GM18511 (cell line): ENCODE data around the gene SLC10A7.

ENCODE experiments used
- ATAC-seq: cut with Tn5 transposase; IDR thresholded peaks from one replicate; pipeline ENCODE4 v1.9.1; 2021; ENCODE audit warnings: mild to moderate bottlenecking, moderate library complexity; ENCODE audit not compliant: unreplicated experiment

SLC10A7 gene

DNA sequence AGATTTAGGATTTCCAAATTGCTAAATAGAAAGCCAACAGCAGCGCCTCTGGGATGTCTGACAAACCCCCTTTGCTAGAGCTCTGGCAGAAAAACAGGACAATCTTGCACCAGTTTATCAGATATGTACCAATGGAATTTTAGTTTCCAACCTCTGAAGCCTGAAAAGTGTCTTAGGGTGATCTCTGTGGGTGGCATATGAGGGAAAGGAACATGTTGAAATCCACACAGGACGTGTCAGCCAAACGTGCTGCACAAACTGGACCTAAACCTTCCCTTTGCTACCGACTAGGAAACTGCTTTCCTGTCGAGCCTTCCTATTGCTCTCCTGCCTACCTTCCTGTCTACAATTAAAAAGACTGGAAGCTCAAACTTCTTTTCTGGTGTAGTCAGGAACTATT, 253.9 kb downstream of the SLC10A7 start:
- no peak for ATAC-seq

DNA sequence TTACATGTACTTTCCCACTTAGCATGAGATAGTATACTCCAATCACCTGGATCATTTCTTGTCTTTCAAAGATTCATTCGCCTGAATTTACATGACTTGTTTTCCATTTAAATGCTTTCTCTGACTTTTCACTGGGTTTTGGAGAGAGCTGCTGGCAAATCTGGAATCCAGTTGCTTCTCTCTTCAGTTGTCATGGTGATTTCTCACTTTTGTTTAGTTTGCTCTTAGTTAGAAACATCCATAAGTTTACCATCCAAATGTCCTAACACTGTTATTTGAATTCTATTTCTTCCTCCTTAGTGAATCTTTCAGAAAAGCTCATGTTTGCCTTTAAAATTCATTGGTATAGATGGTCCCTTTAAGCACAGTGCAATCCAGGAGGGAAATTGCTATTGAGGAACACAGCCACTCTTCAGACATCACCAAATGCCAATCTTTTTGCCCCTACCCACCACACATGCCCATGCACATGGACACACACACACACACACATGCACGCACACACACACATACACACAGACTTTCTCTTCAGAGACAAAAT, 255.7 kb downstream of the SLC10A7 start:
- ATAC-seq: no peak

DNA sequence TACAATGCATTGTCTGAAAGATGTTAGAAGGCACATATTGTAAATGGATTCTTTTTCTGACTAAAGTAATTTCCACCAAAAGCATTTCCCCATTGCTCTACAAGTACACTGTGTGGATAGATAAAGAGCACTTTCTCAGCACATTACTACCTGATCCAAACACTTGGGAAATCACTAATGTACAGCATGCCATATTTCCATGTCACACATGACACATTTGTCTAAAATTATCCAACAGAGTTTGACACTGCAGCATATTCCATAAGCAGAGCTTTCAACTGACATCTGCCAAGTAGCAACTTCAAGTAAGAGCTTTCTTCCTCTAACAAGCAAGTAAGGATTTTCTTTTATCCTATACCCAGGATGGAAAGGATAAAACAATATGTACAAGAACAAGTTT, 257.9 kb downstream of the SLC10A7 start:
- no peak for ATAC-seq

DNA sequence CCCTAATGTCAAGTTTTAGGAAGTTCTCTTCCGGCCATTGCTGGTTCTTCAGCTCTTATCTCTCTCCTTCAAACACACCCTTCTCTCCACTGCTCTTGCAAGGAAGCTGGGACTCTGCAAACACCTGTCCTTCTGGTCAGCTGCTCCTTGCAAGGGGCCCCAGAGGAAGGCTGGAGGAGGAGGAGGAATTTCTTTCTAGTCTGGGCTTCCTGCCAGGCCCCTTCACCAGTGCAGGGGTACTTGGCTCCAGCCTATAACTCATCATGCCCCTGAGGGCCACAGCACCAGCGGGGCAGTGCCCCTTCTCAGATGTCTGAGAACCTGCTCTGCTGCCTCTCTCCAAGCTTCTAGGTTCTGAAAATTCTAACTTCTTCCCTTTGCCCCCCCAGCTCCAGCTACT, 260.7 kb downstream of the SLC10A7 start:
- ATAC-seq: no peak

DNA sequence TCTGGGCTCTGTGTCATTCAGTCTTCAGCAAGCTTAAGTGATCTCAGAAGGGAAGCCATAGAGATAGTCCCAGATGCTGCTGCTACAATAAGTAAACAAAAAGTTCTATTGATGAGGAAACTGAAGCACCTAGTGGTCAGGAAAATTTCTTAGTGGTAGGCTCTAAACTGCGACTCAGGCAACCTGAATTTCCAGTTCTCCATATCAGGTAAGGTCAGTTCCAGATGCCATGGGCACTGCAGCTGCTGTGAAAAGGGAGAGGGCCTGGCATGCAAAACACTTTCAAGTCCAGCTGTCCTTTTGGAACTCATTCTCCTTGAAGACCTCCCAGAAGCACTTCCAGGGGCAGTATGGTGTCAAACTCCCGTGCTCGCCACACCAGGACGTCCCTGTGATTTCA, 261.2 kb downstream of the SLC10A7 start:
- no peak for ATAC-seq

DNA sequence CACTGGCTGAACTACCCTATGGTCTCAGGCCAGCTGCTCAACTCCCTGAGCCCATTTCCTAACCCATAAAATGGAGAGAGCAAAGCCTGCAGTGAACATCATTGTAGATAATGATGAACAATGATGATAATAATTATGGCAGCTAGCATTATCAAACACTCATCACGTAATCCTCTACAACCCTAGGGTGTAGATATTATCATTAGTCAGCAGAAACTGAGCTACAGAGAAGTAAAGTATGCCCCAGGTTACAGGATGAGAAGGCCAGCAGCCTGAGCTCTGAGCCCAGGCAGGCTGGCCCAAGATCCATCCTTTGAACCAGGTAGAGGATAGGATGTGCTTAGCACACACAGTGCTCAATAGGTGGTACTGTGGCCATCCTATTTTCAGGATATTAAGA, 264.2 kb downstream of the SLC10A7 start:
- no peak for ATAC-seq

DNA sequence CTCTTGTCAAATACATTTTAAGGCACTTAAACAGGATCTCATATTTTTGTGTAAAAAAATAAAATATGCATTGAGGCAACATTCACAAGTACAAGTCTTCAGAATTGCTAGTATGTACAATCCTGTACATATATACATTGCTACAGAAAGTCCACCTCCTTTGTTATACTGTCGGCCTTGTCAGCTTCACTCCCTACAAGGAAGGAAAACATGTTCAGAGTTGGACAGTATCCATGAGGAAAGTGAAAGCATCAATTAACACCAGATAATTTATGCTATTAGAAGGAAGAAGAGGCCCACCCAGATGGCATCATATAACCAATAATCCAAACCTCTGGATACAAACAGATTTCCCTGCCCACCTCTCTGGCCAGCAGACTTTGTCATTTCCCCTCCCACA, 265.4 kb downstream of the SLC10A7 start:
- ATAC-seq: no peak

DNA sequence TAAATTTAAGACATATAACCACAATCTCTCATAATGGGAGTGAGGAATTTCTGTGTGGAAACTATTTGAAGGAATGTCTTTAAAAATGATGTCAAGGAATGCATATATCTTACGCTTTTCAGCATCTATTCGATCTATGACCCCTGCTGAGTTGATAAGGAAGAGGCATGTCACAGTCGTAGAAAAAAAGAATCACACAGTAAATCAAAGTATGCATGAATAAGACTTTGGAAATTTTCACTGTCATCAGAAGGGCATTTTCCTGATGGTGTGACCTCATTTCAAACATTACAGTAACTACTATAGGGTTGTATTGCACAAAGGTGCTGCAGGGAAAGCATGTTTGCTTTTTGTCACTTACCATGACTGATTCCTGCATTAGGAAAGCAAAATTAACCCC, 265.9 kb downstream of the SLC10A7 start:
- ATAC-seq: no peak

DNA sequence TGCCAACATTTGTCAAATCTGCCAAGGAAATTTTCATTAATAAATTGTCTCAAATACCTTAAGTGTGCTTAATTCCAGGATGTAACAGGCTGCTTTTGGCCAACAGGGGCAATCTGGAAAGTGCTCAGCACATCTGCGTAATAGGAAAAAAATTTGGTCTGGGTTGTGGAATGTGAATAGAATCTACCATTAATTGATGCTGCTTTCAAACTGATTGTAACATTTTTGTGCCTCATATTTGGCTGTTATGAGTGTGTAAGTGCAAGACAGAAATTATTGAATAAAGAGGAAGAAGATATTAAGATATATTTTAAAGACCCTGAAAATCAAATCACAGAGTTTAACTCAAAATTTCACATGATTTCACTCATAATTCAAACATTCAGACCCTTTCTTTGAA, 266.3 kb downstream of the SLC10A7 start:
- ATAC-seq: no peak

DNA sequence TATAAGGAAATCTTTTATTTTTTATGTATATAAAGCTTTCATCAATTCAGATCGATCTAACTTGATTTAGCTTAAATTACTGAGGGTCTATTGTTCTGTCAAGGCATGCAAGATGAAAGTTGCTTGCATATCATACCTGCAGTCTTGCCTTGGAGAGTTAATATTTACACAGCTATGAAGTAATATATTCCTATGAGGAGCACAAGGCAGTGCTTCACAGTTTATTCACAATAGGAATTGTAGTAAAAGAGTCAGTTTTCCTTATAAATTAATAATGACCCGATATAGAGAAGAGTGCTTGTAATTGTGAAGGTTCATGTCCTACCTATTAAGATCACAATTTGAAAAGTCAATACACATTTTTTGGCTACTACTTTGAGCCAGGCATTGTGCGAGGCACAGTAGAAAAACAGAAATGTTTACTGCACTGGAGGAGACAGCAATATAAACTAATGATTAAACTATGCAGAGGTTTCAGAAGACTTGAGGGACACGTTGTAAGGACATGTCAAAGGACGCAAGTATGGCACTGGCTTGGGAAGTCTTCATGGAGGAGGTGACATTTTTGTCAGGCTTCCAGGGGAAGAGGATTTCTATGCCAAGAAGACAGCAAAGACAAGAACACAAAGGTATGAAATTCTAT, 268.6 kb downstream of the SLC10A7 start:
- no peak for ATAC-seq

DNA sequence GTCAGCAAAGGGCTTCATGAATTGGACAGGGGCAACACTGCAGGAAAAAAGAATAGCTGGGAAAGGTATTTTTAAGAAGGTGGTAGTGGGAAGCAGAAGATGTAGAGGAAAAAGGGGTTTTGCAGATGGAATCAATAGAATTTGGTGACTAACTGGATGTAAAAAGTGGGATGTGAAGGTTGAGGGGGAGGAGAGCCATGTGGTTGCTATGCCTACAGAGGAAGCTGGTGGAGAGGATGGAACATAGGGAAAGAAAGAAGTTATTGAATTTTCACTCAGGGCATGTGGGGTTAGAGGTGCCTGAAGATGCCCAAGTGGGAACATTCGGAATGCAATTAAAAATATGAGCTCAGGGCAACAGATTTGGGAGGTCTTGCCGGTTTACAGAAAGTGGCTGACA, 274.4 kb downstream of the SLC10A7 start:
- no peak for ATAC-seq

DNA sequence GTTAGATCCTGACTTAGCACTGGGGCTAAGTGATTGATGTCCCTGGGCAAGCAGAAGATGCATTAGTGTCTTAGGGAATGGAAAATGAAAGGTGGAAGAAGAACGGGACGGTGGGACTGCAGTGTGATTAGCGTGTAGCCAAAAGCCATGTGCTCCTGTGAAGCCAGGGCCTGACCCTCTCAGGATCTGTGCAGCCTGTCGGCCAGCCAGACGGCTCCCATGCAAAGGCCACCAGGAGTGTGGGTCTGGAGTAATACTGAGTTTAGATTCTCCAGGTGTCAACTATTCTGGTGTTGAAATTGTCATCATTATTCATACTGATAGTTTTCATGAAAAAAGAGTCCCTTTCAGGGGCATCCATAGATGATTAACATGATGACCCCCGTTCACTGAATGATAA, 275.4 kb downstream of the SLC10A7 start:
- no peak for ATAC-seq

DNA sequence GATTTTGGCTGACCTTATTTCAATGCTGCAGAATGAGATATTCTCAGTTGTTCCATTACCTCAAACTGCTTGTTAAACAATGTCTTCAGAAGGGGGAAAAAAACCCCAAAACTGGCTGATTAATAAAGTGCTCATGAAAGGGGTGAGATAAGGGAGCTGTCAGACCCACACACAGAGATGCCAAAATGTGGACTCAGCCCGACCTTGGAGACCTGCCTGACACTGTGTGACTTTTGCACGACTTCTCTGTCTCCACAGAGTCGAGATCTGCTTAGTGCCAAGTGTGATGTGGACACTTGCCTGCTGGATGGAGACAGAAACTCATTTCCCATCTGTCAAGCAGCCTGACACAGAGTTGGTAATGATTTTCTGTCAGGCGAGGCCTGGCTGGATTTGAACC, 275.9 kb downstream of the SLC10A7 start:
- ATAC-seq: no peak

DNA sequence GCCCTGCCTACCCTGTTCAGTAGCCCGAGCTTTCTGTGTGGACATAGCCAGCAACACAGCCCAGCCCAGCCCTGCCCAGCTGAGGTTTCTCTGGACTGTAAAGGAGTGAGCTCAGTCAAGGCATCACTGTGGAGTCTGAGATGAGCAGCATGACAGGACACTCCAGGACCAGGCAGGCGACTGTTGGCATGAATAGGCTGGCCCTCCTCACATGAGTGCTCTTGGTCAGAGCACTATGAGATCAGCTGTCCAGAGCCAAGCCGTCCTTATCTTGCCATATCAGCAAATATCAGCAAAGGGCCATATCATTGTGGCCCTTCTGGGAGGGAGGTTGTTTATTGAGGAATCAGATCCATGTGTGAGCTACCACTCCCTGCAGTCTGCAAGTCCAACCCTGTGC, 276.5 kb downstream of the SLC10A7 start:
- ATAC-seq: no peak

DNA sequence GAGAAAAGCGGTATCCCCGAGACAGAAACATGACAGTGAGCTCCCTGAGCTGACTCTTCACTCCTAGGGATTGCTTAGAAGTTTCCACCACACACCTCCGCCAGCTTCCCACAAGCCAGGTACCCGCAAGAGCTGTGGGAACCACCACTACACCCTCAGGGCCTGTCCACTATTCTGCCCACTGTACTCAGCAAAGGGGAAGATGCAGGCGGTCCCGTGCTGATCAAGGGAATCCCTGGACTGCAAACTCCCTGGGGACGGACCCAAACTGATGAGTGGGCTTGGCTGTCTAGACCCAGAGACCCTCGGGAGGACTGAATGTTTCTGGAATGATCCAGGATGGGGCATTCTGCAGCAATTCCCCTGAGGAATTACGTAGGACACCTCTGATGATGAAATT, 277.2 kb downstream of the SLC10A7 start:
- no peak for ATAC-seq

DNA sequence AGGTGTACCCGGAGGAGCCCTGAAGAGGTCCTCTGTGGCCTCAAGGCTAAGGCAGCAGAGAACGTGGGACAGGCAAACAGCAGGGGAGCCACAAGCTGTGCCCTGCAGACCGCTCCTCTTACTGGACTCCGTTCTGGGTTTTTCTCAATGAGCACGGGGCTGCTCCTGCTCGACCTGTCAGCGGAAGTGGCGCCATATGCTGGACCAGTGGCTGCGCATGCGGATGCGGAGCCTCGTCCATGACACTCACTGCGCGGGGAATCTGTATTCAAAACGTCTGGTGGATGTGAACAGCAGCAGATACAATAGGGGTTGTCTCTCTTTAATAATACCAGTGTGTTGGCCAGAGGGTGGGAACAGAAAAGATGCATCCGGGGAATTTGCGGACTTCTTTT, 277.9 kb downstream of the SLC10A7 start:
- ATAC-seq: no peak

DNA sequence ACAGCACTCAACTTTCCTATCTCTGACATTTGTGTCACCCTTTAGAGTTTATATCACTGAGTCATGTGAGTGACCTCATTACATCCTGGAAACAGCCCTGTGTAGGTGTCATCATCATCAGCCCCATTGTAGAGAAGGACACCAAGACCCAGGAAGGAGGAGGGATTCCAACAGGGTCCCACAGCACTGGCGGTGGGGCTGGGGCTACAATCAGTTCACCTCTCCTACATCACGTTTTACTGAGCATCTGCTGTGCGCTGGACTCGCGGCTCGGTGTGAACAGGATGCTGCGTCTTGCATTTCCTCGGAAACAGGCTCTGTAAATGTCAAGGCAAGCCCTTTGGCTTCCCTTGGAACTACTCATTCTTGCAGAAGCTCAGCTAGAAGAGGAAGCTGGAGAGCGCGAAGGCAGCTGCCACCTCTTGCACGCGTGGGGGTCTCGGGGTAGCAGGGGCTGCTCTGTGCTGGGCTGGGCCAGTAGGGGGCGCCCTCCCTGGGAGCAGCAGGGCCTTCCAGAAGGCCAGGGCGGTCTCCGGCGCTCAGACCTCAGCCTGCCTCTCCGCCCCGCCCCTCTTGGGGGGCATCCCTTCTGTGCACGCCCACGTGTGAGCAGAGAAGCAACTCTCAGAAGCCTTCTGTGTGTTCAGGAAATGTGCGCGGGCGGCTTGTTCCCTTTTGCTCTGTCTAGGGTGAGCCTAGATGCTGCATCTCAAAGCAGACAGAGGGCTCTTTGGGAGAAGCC, 278.4 kb downstream of the SLC10A7 start:
- peak; percentile 79 for ATAC-seq

DNA sequence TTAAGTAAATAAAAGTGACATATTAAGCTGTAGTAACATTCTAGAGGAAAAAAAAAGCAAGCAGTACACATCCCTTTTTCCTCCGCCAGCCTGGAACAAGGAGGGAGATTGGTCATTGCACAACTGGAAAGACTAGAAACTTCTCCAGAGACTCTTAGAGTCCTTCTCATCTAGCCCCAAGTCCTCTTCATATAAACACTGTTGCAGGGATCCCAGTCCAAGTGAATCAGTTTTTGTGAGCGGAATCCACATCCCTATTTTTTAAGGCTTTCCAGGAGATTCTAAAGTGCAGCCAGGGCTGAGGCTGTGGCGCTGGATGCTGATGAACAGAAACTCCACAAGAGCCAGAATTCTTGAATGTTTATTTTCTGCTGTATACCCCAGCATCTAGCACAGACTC, 283.6 kb downstream of the SLC10A7 start:
- no peak for ATAC-seq

DNA sequence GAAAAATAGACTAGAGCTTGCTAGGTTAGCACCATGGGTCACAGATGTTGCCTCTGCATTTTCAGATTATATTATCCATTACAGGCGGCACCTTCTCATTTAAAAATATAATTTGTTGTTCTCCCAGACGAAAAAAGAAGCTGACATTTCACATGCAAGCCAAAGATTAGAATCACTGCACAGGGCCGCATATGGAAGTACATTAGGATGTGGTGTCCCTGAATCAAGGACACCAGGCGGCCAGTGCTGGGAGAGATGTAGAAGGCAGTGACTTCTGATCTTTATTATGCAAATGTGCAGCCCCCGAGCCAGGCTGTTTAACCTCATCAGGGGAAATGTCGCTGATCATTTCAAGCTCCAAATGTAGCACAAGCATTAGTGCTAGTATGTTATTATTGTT, 284.6 kb downstream of the SLC10A7 start:
- no peak for ATAC-seq

DNA sequence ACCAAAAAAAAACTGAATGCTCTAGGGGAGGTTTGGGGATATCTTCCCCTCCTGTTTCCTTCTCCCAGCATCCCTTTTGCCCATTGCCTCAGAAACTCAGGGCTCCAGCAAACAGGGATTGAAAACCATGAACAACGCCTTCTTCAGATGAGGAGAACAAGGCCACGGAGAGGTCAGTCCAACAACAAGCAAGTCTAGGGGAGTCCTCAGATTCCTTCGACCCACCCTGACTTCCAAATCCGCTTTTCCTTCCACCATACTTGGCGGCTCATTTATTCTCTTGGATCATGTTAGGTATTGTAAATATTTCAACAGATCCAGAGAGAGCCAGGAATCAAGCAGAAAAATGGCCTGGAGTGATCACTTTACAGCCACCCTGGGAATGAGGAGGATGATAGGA, 285.5 kb downstream of the SLC10A7 start:
- no peak for ATAC-seq

DNA sequence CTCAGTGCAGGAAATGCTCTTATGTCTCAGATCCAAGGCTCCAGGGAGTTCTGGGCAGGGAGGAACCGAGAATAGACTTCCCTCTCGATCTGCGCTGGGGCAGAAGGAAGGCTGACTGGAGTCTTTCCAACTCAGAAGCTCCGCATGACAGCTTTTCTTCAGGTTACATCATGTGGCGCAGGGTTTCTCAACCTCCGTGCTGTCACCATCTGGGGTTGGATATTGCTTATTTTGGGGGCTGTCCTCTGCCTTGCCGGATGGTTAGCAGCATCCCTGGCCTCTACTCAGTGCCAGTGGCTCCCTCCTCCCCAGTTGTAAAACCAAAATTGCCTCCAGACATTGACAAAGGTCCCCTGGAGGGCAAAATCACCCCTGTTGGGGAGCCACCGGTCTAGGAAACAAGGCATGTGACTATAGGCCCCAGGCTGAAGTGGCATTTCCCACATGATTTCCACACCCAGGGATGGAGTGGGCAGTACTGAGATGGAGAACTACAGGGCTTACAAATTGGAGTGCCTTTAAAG, 286.0 kb downstream of the SLC10A7 start:
- ATAC-seq: no peak

DNA sequence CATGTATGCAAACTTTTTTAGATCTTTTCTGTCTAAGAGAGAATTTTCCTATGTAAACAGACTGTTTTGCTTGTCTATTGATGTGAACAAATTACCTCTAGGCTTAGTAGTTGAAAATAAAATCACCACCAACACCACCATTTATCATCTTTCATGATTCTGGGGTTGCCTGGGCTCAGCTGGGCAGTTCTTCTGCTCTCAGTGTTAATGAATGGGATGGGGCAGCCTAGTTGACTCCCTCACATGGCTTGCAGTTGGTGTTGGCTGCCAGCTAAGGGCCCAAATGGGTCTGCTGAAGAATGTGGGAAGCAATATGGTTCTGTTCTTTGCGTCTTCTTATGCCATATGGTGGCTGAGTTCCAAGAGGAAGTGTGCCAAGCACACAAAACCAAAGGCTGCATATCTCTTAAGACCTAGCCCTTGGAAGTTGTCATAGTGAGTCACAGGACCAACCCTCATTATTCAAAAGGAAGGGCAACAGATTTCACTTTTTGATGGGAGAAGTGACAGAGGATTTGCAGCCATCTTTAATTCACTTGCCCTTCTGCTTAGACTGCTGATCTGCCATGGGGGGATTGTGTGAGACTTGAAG, 289.5 kb downstream of the SLC10A7 start:
- ATAC-seq: no peak
